Thyroid gland (tissue), 4 donors: ENCODE measurements around the gene SMIM12.

ENCODE experiments used
- POLR2A ChIP-seq, 2 donors: fragments of 450-650 bp; IDR thresholded peaks; one replicate each; pipeline ENCODE4 v1.6.1; 2017; ENCODE audit warnings: antibody characterized with exemption in 2 of 2, mild to moderate bottlenecking in 2 of 2, moderate library complexity in 1 of 2
- TF ChIP-seq, protein P1 (sequence below), 6 experiments: fragments of 200-600 bp in 3 of 6; fragments of 450-650 bp in 3 of 6; sonication (generic) in 3 of 6; IDR thresholded peaks; one replicate each; pipeline ENCODE4 v1.5.1; 2016 to 2019; ENCODE audit warnings: antibody characterized with exemption in 6 of 6, mild to moderate bottlenecking in 2 of 6, inconsistent platforms in 1 of 6, moderate library complexity in 1 of 6

DNA sequence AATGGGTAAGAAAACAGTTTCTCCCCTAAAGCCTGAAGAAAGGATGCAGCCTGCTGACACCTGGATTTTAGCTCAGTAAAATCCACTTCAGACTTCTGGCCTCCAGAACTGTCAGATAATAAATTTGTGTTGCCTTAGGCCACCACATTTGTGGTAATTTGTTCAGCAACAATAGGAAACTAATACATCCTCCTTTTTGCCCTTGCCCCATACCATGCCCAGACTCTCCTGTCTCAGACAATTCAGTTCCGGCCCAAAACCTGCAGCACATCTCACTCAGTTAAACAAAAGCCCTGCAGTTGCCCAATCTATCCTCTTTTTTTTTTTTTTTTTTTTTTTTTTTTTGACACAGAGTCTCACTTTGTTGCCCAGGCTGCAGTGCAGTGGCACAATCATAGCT lies 25.8 kb downstream of the SMIM12 start:
- TF ChIP-seq POLR2A (IDR thresholded peaks at IDR 0.05), result no peak
- TF ChIP-seq, protein P1, sequence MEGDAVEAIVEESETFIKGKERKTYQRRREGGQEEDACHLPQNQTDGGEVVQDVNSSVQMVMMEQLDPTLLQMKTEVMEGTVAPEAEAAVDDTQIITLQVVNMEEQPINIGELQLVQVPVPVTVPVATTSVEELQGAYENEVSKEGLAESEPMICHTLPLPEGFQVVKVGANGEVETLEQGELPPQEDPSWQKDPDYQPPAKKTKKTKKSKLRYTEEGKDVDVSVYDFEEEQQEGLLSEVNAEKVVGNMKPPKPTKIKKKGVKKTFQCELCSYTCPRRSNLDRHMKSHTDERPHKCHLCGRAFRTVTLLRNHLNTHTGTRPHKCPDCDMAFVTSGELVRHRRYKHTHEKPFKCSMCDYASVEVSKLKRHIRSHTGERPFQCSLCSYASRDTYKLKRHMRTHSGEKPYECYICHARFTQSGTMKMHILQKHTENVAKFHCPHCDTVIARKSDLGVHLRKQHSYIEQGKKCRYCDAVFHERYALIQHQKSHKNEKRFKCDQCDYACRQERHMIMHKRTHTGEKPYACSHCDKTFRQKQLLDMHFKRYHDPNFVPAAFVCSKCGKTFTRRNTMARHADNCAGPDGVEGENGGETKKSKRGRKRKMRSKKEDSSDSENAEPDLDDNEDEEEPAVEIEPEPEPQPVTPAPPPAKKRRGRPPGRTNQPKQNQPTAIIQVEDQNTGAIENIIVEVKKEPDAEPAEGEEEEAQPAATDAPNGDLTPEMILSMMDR (IDR thresholded peaks at IDR 0.05), result no peak
